ENCODE measurements around the gene THEM5.
A peak's percentile ranks its signal among the peaks of the same experiment; 100 is the strongest.
"Not testable (repeated sequence)": the region's sequence is repeated elsewhere in the genome, so short reads cannot be mapped to it uniquely, and the experiment has no call there.

The THEM5 gene

DNA sequence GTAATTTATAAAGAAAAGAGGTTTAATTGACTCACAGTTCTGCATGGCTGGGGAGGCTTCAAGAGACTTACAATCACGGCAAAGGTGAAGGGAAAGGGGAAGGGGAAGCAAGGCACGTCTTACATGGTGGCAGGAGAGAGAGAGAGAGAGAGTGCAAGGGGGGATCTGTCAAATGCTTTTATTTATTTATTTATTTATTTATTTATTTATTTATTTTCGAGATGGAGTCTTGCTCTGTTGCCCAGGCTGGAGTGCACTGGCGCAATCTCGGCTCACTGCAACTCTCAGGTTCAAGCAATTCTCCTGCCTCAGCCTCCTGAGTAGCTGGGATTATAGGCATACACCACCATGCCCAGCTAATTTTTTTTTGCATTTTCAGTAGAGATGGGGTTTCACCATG is 29.4 kb upstream of the THEM5 start:
- not testable (repeated sequence) for H3K27ac ChIP-seq (ENCODE audit: low read length); H3K36me3 ChIP-seq (replicated peaks; ENCODE audit: insufficient read depth, low read length); H3K4me1 ChIP-seq (ENCODE audit: low read length); H4K20me1 ChIP-seq (ENCODE audit: insufficient read depth, low read length); H3K9me3 ChIP-seq (replicated peaks; ENCODE audit: insufficient read depth, low read length); H3K9ac ChIP-seq (ENCODE audit: low read length); H3K27me3 ChIP-seq (replicated peaks; ENCODE audit: insufficient read depth, low read length); H3K9me2 ChIP-seq (replicated peaks; ENCODE audit: insufficient read depth, low read length); H3K79me2 ChIP-seq (ENCODE audit: low read length); DNase-seq; H2AFZ ChIP-seq (ENCODE audit: low read length); H3F3A ChIP-seq (ENCODE audit: insufficient read depth, low read length); H3K4me3 ChIP-seq (ENCODE audit: low read length); H3K4me2 ChIP-seq (ENCODE audit: low read depth, low read length)

DNA sequence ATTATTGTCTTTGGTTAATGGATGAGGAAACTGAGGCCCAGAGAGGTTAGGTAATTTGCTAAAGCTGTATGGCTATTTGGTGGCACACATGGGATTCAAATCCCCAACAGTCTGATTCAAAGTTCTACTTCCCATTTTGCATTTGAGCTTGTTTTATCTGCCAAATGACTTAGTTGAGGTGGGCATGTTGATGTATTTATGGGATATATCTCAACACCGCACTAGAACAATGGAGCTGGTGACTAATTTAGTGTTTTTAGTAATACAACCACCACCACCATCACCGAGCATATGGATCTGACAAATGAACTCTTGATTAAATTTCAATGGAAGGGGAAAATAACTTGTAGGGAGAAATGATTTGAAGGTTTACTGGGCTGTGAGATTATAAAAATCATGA is 29.0 kb upstream of the THEM5 start:
- DNase-seq: no peak
- H3K9me2 ChIP-seq (replicated peaks; ENCODE audit: insufficient read depth, low read length): no peaks in the 10 kb centered on the region
- no peak overlapping the region for H2AFZ ChIP-seq (ENCODE audit: low read length)
- H3K9ac ChIP-seq (ENCODE audit: low read length): no peak overlapping the region
- no peaks in the 10 kb centered on the region for H3K79me2 ChIP-seq (ENCODE audit: low read length)
- no peaks in the 10 kb centered on the region for H3K36me3 ChIP-seq (replicated peaks; ENCODE audit: insufficient read depth, low read length)
- TF ChIP-seq EZH2phosphoT487 (IDR thresholded peaks at IDR 0.05; ENCODE audit: low read length) (no peak), EZH2 (optimal IDR thresholded peaks at IDR 0.05; ENCODE audit: low read depth, low read length) (no peak)
- TF ChIP-seq, protein P1, sequence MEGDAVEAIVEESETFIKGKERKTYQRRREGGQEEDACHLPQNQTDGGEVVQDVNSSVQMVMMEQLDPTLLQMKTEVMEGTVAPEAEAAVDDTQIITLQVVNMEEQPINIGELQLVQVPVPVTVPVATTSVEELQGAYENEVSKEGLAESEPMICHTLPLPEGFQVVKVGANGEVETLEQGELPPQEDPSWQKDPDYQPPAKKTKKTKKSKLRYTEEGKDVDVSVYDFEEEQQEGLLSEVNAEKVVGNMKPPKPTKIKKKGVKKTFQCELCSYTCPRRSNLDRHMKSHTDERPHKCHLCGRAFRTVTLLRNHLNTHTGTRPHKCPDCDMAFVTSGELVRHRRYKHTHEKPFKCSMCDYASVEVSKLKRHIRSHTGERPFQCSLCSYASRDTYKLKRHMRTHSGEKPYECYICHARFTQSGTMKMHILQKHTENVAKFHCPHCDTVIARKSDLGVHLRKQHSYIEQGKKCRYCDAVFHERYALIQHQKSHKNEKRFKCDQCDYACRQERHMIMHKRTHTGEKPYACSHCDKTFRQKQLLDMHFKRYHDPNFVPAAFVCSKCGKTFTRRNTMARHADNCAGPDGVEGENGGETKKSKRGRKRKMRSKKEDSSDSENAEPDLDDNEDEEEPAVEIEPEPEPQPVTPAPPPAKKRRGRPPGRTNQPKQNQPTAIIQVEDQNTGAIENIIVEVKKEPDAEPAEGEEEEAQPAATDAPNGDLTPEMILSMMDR (IDR thresholded peaks at IDR 0.05; ENCODE audit: low read length): no peak
- H3K4me2 ChIP-seq (ENCODE audit: low read depth, low read length): no peak overlapping the region
- H3K27me3 ChIP-seq (replicated peaks; ENCODE audit: insufficient read depth, low read length): no peaks in the 10 kb centered on the region
- no peaks in the 10 kb centered on the region for H3K4me1 ChIP-seq (ENCODE audit: low read length)
- H3K9me3 ChIP-seq (replicated peaks; ENCODE audit: insufficient read depth, low read length): no peaks in the 10 kb centered on the region
- H3F3A ChIP-seq (ENCODE audit: insufficient read depth, low read length): no peaks in the 10 kb centered on the region
- no peak overlapping the region for H3K27ac ChIP-seq (ENCODE audit: low read length)
- no peaks in the 10 kb centered on the region for H4K20me1 ChIP-seq (ENCODE audit: insufficient read depth, low read length)
- H3K4me3 ChIP-seq (ENCODE audit: low read length): no peak overlapping the region

DNA sequence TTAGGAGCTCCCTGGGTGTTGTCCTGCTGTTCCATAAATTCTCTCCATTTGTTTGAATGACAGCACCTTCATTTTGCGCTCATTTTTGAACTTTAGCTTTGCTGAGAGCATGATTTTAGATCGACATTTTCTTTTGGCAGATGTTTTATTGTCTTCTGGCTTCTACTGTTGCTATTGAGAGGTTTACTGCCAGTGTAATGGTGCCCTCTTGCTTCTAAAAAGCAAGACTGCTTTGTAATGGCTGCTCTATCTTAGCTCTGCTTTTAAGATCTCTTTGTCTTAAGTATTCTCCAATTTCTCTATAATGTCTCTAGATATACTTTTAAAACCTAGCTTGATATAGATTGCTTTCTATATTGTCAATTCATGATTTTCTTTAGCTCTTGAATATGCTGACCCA is 28.0 kb upstream of the THEM5 start:
- H3K27me3 ChIP-seq (replicated peaks; ENCODE audit: insufficient read depth, low read length): no peaks in the 10 kb centered on the region
- H3K79me2 ChIP-seq (ENCODE audit: low read length): no peaks in the 10 kb centered on the region
- no peaks in the 10 kb centered on the region for H3K9me3 ChIP-seq (replicated peaks; ENCODE audit: insufficient read depth, low read length)
- H3K4me3 ChIP-seq (ENCODE audit: low read length): no peak overlapping the region
- H4K20me1 ChIP-seq (ENCODE audit: insufficient read depth, low read length): no peaks in the 10 kb centered on the region
- no peak overlapping the region for H2AFZ ChIP-seq (ENCODE audit: low read length)
- H3F3A ChIP-seq (ENCODE audit: insufficient read depth, low read length): no peaks in the 10 kb centered on the region
- H3K4me2 ChIP-seq (ENCODE audit: low read depth, low read length): no peak overlapping the region
- no peaks in the 10 kb centered on the region for H3K9me2 ChIP-seq (replicated peaks; ENCODE audit: insufficient read depth, low read length)
- TF ChIP-seq, protein P1 (IDR thresholded peaks at IDR 0.05; ENCODE audit: low read length): peak; percentile 17; the same call in 1 of the 2 replicates
- no peak for TF ChIP-seq EZH2 (optimal IDR thresholded peaks at IDR 0.05; ENCODE audit: low read depth, low read length)
- H3K36me3 ChIP-seq (replicated peaks; ENCODE audit: insufficient read depth, low read length): no peaks in the 10 kb centered on the region
- H3K4me1 ChIP-seq (ENCODE audit: low read length): no peaks in the 10 kb centered on the region
- DNase-seq: peak; percentile 26
- H3K27ac ChIP-seq (ENCODE audit: low read length): no peak overlapping the region
- no peak overlapping the region for H3K9ac ChIP-seq (ENCODE audit: low read length)

DNA sequence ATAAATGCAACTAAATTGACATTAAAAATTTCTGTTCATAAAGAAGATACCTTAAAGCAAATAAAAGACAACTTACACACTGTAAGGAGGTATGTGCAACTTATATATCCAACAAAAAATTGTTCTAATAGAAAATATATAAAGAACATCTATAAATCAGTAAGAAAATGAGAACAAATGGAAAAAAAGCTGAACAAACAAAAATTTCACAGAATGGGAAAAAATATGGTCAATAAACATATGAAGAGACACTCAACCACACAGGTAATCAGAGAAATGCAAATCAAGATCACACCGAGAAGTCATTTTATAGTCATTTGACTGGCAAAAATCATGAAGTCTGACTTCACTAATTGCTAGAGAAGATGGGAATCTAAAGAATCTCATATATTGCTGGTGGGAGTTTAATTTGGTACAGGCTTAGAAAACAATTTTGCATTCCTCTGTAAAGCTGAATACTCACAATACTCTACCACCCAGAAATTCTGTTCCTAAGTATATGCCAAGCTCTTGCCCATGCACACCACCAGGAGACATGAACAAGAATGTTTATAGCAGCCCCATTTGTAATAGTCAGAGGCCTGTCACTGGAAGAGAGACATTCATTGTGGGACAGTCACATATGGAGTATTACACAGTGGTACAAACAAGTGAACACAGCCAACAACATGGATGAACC is 22.0 kb upstream of the THEM5 start:
- H3K9ac ChIP-seq (ENCODE audit: low read length): no peak overlapping the region
- no peaks in the 10 kb centered on the region for H3F3A ChIP-seq (ENCODE audit: insufficient read depth, low read length)
- no peaks in the 10 kb centered on the region for H3K36me3 ChIP-seq (replicated peaks; ENCODE audit: insufficient read depth, low read length)
- TF ChIP-seq EZH2 (optimal IDR thresholded peaks at IDR 0.05; ENCODE audit: low read depth, low read length) (no peak), EZH2phosphoT487 (IDR thresholded peaks at IDR 0.05; ENCODE audit: low read length) (no peak)
- TF ChIP-seq, protein P1 (IDR thresholded peaks at IDR 0.05; ENCODE audit: low read length): no peak
- H3K9me3 ChIP-seq (replicated peaks; ENCODE audit: insufficient read depth, low read length): no peaks in the 10 kb centered on the region
- no peaks in the 10 kb centered on the region for H3K79me2 ChIP-seq (ENCODE audit: low read length)
- H3K4me2 ChIP-seq (ENCODE audit: low read depth, low read length): no peak overlapping the region
- H3K9me2 ChIP-seq (replicated peaks; ENCODE audit: insufficient read depth, low read length): no peaks in the 10 kb centered on the region
- H3K4me1 ChIP-seq (ENCODE audit: low read length): peaks cover 8% of the 10 kb centered on the region
- no peak for DNase-seq
- H3K27me3 ChIP-seq (replicated peaks; ENCODE audit: insufficient read depth, low read length): no peaks in the 10 kb centered on the region
- H3K4me3 ChIP-seq (ENCODE audit: low read length): no peak overlapping the region
- no peaks in the 10 kb centered on the region for H4K20me1 ChIP-seq (ENCODE audit: insufficient read depth, low read length)
- H2AFZ ChIP-seq (ENCODE audit: low read length): no peak overlapping the region
- H3K27ac ChIP-seq (ENCODE audit: low read length): no peak overlapping the region

DNA sequence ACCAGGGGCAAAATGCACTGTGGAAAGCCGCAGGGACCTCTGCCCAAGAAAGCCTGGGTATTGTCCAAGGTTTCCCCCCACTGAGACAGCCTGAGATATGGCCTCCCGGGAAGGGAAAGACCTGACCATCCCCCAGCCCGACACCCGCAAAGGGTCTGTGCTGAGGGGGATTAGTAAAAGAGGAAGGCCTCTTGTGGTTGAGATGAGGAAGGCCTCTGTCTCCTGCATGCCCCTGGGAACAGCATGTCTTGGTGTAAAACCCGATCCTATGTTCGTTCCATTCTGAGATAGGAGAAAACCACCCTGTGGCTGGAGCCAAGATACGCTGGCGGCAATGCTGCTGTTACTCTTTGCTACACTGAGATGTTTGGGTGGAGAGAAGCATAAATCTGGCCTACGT is 19.3 kb upstream of the THEM5 start:
- H3K27me3 ChIP-seq (replicated peaks; ENCODE audit: insufficient read depth, low read length); DNase-seq; H3K4me1 ChIP-seq (ENCODE audit: low read length); H3K4me2 ChIP-seq (ENCODE audit: low read depth, low read length); H3K9me3 ChIP-seq (replicated peaks; ENCODE audit: insufficient read depth, low read length); H4K20me1 ChIP-seq (ENCODE audit: insufficient read depth, low read length); H3K9me2 ChIP-seq (replicated peaks; ENCODE audit: insufficient read depth, low read length); H3K9ac ChIP-seq (ENCODE audit: low read length); H3F3A ChIP-seq (ENCODE audit: insufficient read depth, low read length); H3K4me3 ChIP-seq (ENCODE audit: low read length); H3K36me3 ChIP-seq (replicated peaks; ENCODE audit: insufficient read depth, low read length); H3K27ac ChIP-seq (ENCODE audit: low read length); H2AFZ ChIP-seq (ENCODE audit: low read length); H3K79me2 ChIP-seq (ENCODE audit: low read length): not testable (repeated sequence)

Measured in MM.1S (cell line).